IMR-90 (cell line): ENCODE results near the gene MPL. TPM values are rescaled to one million over a fixed set of nuclear protein-coding genes. Genes with fewer than 3 reads are reported as not detected.
A peak's percentile ranks its signal among the peaks of the same experiment; 100 is the strongest.

Source experiments
- ATAC-seq: fragments of 200-7000 bp; cut with Tn5 transposase; 2 replicates; pipeline ENCODE4 v1.9.1; 2020; ENCODE audit warnings: low read depth, mild to moderate bottlenecking, moderate library complexity
- BruUV-seq: library from RNA; stranded (reverse); fragments of 400-500 nt; replicated peaks from 2 replicates; lab custom pipeline; 2021; lab: Mats Ljungman, UMichigan
- CTCF ChIA-PET: fragments of 300-600 bp; formaldehyde crosslinking; extraction: SDS; loops from one replicate; lab custom pipeline; 2021; ENCODE audit warnings: antibody characterized with exemption; lab: Yijun Ruan, JAX
- POLR2A ChIA-PET: fragments of 300-600 bp; sonication (Branson Sonifier 250); formaldehyde crosslinking; loops from one replicate; lab custom pipeline; 2022; ENCODE audit warnings: antibody characterized with exemption; ENCODE audit not compliant: unreplicated experiment; lab: Charles Lee
- DNase-seq: peaks from one replicate; pipeline ENCODE4 v3.0.0; 2013
- H2AFZ ChIP-seq: replicated peaks from 2 replicates; pipeline ENCODE3; 2013; ENCODE audit warnings: low read length, mild to moderate bottlenecking; ENCODE audit not compliant: poor library complexity
- H2AK5ac ChIP-seq: 2 replicates; pipeline ENCODE4 v1.6.1; 2013; ENCODE audit warnings: low read depth, low read length, inconsistent platforms
- H2AK9ac ChIP-seq: replicated peaks from 2 replicates; pipeline ENCODE3; 2013; ENCODE audit warnings: mild to moderate bottlenecking, low read depth, low read length, moderate library complexity; ENCODE audit not compliant: poor library complexity
- H2BK120ac ChIP-seq: 2 replicates; pipeline ENCODE4 v1.6.1; 2013; ENCODE audit warnings: low read depth, low read length, inconsistent platforms
- H2BK15ac ChIP-seq: 3 replicates; pipeline ENCODE4 v1.6.1; 2013; ENCODE audit warnings: low read depth, low read length, inconsistent platforms
- H2BK20ac ChIP-seq: 2 replicates; pipeline ENCODE4 v1.6.1; 2013; ENCODE audit warnings: low read depth, mild to moderate bottlenecking, inconsistent platforms, low read length, moderate library complexity
- H2BK5ac ChIP-seq: 2 replicates; pipeline ENCODE4 v1.6.1; 2013; ENCODE audit warnings: mild to moderate bottlenecking, low read depth, low read length, inconsistent platforms; ENCODE audit not compliant: poor library complexity, severe bottlenecking
- H3K14ac ChIP-seq: replicated peaks from 2 replicates; pipeline ENCODE4 v1.6.1; 2013; ENCODE audit warnings: low read depth, low read length, inconsistent platforms
- H3K18ac ChIP-seq: 2 replicates; pipeline ENCODE4 v1.6.1; 2013; ENCODE audit warnings: low read depth, low read length, control low read depth
- H3K23ac ChIP-seq: 2 replicates; pipeline ENCODE4 v1.6.1; 2013; ENCODE audit warnings: low read depth, low read length, inconsistent platforms
- H3K27ac ChIP-seq: 2 replicates; pipeline ENCODE4 v1.5.1; 2013; ENCODE audit warnings: mild to moderate bottlenecking, control low read depth, low read length; ENCODE audit not compliant: insufficient read depth
- H3K27me3 ChIP-seq: 2 replicates; pipeline ENCODE4 v1.6.1; 2013; ENCODE audit warnings: low read length; ENCODE audit not compliant: control insufficient read depth, insufficient read depth
- H3K36me3 ChIP-seq: 2 replicates; pipeline ENCODE4 v1.6.1; 2013; ENCODE audit warnings: low read length, mixed read lengths; ENCODE audit not compliant: control insufficient read depth, insufficient read depth
- H3K4ac ChIP-seq: 2 replicates; pipeline ENCODE4 v1.6.1; 2013; ENCODE audit warnings: low read depth, low read length, inconsistent platforms
- H3K4me1 ChIP-seq: 2 replicates; pipeline ENCODE4 v1.6.1; 2013; ENCODE audit warnings: low read length, mixed read lengths; ENCODE audit not compliant: control insufficient read depth, insufficient read depth
- H3K4me2 ChIP-seq: 2 replicates; pipeline ENCODE4 v1.6.1; 2013; ENCODE audit warnings: low read depth, mild to moderate bottlenecking, control low read depth, low read length, moderate library complexity
- H3K4me3 ChIP-seq: 2 replicates; pipeline ENCODE4 v1.5.1; 2013; ENCODE audit warnings: low read depth, mild to moderate bottlenecking, control low read depth, low read length, moderate library complexity; ENCODE audit not compliant: insufficient read depth
- H3K56ac ChIP-seq: 2 replicates; pipeline ENCODE4 v1.6.1; 2013; ENCODE audit warnings: low read length, inconsistent platforms; ENCODE audit not compliant: insufficient read depth; ENCODE audit errors: extremely low read depth
- H3K79me1 ChIP-seq, 2 experiments: 2 replicates each; pipeline ENCODE4 v1.6.1; 2013; ENCODE audit warnings: low read length in 2 of 2, inconsistent platforms in 1 of 2, low read depth in 1 of 2
- H3K9ac ChIP-seq: 2 replicates; pipeline ENCODE4 v1.6.1; 2013; ENCODE audit warnings: low read depth, low read length, control low read depth
- H3K9me1 ChIP-seq: 2 replicates; pipeline ENCODE4 v1.6.1; 2013; ENCODE audit warnings: low read length, inconsistent platforms; ENCODE audit not compliant: insufficient read depth
- H3K9me3 ChIP-seq: 2 replicates; pipeline ENCODE4 v1.6.1; 2013; ENCODE audit warnings: low read length; ENCODE audit not compliant: control insufficient read depth, insufficient read depth
- H4K20me1 ChIP-seq: 2 replicates; pipeline ENCODE4 v1.6.1; 2013; ENCODE audit warnings: low read length, inconsistent platforms; ENCODE audit not compliant: insufficient read depth
- H4K5ac ChIP-seq: 2 replicates; pipeline ENCODE4 v1.6.1; 2013; ENCODE audit warnings: mild to moderate bottlenecking, low read depth, low read length, control low read depth
- H4K8ac ChIP-seq, 2 experiments: 2 replicates each; pipeline ENCODE4 v1.6.1; 2013; ENCODE audit warnings: low read depth in 2 of 2, low read length in 2 of 2, control low read depth in 1 of 2, inconsistent platforms in 1 of 2
- H4K91ac ChIP-seq: 2 replicates; pipeline ENCODE4 v1.6.1; 2013; ENCODE audit warnings: low read depth, low read length, inconsistent platforms; ENCODE audit not compliant: insufficient read depth
- BHLHE40 ChIP-seq: fragments of 150-350 bp; IDR thresholded peaks from 2 replicates; pipeline ENCODE4 v1.6.1; 2016; ENCODE audit warnings: mild to moderate bottlenecking, low read depth, low read length
- CEBPB ChIP-seq: IDR thresholded peaks from 2 replicates; pipeline ENCODE4 v1.6.1; 2012; ENCODE audit warnings: low read depth, low read length, improper control_type of control experiment
- FOS ChIP-seq: fragments of 150-350 bp; IDR thresholded peaks from 2 replicates; pipeline ENCODE4 v1.6.1; 2016; ENCODE audit warnings: low read depth, low read length
- MAZ ChIP-seq: IDR thresholded peaks from 2 replicates; pipeline ENCODE4 v1.6.1; 2012; ENCODE audit warnings: low read depth, mild to moderate bottlenecking, low read length, improper control_type of control experiment, moderate library complexity, borderline replicate concordance
- MXI1 ChIP-seq: IDR thresholded peaks from 2 replicates; pipeline ENCODE4 v1.6.1; 2012; ENCODE audit warnings: low read depth, mild to moderate bottlenecking, low read length, moderate library complexity, borderline replicate concordance
- NFE2L2 ChIP-seq: fragments of 150-350 bp; IDR thresholded peaks from 2 replicates; pipeline ENCODE4 v1.6.1; 2016; ENCODE audit warnings: low read depth, mild to moderate bottlenecking, low read length
- SMC3 ChIP-seq: fragments of 150-350 bp; IDR thresholded peaks from 2 replicates; pipeline ENCODE4 v1.6.1; 2016; ENCODE audit warnings: low read depth, mild to moderate bottlenecking, antibody characterized with exemption, low read length, moderate library complexity
- WGBS, 2 experiments: methylation state at CpG; one replicate each; pipeline versions ENCODE4 v1.1.5 to v1.1.7; 2013; ENCODE audit warnings: missing lambda C conversion rate in 2 of 2; ENCODE audit not compliant: insufficient read length in 1 of 2; ENCODE audit errors: extremely low coverage in 2 of 2; 5-methylcytosine and 5-hydroxymethylcytosine counted together
- dilution Hi-C: fragments of 300-500 bp; cut with HindIII; formaldehyde crosslinking; loops from one replicate; pipeline ENCODE4 v1.14.3; 2018; ENCODE audit warnings: low sequenced_read_pairs; ENCODE audit not compliant: unreplicated experiment
- in situ Hi-C: fragments of 300-500 bp; cut with MboI; formaldehyde crosslinking; loops from 3 replicates; pipeline ENCODE4 v1.14.3; 2019; ENCODE audit warnings: low sequenced_read_pairs, inconsistent platforms, mixed read lengths
- intact Hi-C: fragments of 100-400 bp; cut with micrococcal nuclease; formaldehyde crosslinking; loops from 2 replicates; pipeline ENCODE4 v1.10.0; 2022
- polyA plus RNA-seq, 3 experiments: library from polyadenylated mRNA; depleted of rRNA; stranded (reverse); fragments of >200 nt; gene quantifications; 2 replicates each; pipeline ENCODE4 v1.2.3, GENCODE V29; 2012; ENCODE audit warnings: low replicate concordance in 1 of 3
- total RNA-seq: library from RNA; depleted of rRNA; stranded (reverse); fragments of >200 nt; gene quantifications from 2 replicates; pipeline ENCODE4 v1.2.3, GENCODE V29; 2012
- TF ChIP-seq, protein P1 (sequence below): fragments of 150-350 bp; IDR thresholded peaks from 2 replicates; pipeline ENCODE4 v1.6.1; 2017; ENCODE audit warnings: mild to moderate bottlenecking, antibody characterized with exemption, low read length, low read depth
- TF ChIP-seq, protein P2 (sequence below): fragments of 150-350 bp; IDR thresholded peaks from 2 replicates; pipeline ENCODE4 v1.6.1; 2016; ENCODE audit warnings: low read depth, mild to moderate bottlenecking, low read length, moderate library complexity, borderline replicate concordance

MPL gene
- total and polyA plus RNA-seq, 2 of the 4 experiments (the other 2 are of a cell fraction) = 0.12 TPM; not detected in 1

DNA sequence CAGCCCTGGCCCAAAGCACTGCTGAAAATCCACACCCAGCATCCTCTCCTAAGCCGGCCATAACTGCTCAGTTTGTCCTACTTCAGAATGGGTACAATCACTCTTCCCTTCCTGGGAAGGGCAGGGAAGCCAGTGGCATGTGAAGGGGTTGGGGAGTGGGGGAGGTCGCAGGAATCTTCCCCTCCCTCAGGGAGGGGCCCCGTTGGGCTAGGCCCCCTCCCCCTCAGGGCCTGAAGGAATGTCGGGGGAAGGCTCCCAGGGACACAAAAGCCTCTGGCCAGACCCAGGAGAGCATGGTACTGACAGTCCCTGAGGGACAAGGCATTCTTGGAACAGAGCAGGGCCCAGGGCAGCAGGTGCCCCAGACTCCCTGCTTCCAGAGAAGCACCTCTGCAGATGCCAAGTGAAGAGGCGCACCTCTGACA, 29.0 kb downstream of the MPL start:
- peak overlapping the region; percentile 91 for H2BK5ac ChIP-seq
- H2AK5ac ChIP-seq = peak overlapping the region; percentile 99
- H3K27ac ChIP-seq = peak overlapping the region; percentile 93
- 0 out of 2 replicates have a peak overlapping the region, but pooled peaks have one; percentile 68 for H2BK120ac ChIP-seq
- H4K5ac ChIP-seq = peak overlapping the region; percentile 31
- H3K4me3 ChIP-seq = peak overlapping the region; percentile 80
- DNase-seq = no peak
- peak overlapping the region; percentile 99 for H3K4ac ChIP-seq
- ChIA-PET POLR2A (no interaction called here), CTCF (no interaction called here)
- H3K9ac ChIP-seq = peak overlapping the region; percentile 90
- peaks cover 24 to 74% of the 10 kb centered on the region in 2 experiments for H3K79me1 ChIP-seq
- peak overlapping the region; percentile 99; the same call in 1 of the 2 replicates for H3K56ac ChIP-seq
- in situ Hi-C loops (no loop called here), intact Hi-C loops (no loop called here), dilution Hi-C loops (no loop called here)
- ATAC-seq = no peak
- H2BK20ac ChIP-seq = no peak overlapping the region
- no peak overlapping the region for H3K18ac ChIP-seq
- H3K4me1 ChIP-seq = peaks cover 13% of the 10 kb centered on the region
- TF ChIP-seq MXI1 (no peak), CEBPB (no peak), NFE2L2 (no peak), SMC3 (no peak), FOS (no peak), MAZ (no peak), BHLHE40 (no peak)
- TF ChIP-seq, protein P1, sequence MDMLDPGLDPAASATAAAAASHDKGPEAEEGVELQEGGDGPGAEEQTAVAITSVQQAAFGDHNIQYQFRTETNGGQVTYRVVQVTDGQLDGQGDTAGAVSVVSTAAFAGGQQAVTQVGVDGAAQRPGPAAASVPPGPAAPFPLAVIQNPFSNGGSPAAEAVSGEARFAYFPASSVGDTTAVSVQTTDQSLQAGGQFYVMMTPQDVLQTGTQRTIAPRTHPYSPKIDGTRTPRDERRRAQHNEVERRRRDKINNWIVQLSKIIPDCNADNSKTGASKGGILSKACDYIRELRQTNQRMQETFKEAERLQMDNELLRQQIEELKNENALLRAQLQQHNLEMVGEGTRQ = no peak
- TF ChIP-seq, protein P2, sequence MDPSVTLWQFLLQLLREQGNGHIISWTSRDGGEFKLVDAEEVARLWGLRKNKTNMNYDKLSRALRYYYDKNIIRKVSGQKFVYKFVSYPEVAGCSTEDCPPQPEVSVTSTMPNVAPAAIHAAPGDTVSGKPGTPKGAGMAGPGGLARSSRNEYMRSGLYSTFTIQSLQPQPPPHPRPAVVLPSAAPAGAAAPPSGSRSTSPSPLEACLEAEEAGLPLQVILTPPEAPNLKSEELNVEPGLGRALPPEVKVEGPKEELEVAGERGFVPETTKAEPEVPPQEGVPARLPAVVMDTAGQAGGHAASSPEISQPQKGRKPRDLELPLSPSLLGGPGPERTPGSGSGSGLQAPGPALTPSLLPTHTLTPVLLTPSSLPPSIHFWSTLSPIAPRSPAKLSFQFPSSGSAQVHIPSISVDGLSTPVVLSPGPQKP = no peak
- peaks cover 10% of the 10 kb centered on the region; the same call in 1 of the 2 replicates for H3K9me1 ChIP-seq
- H3K14ac ChIP-seq = peak overlapping the region; percentile 99
- H3K4me2 ChIP-seq = peak overlapping the region; percentile 87
- H3K9me3 ChIP-seq = no peaks in the 10 kb centered on the region
- no peaks in the 10 kb centered on the region for H3K27me3 ChIP-seq
- H2AFZ ChIP-seq = peak overlapping the region; percentile 98
- no CpG with 5 or more reads among the region's 5 CpGs for WGBS, 2 experiments
- H2AK9ac ChIP-seq = peak overlapping the region; percentile 100
- H3K36me3 ChIP-seq = peaks cover 36% of the 10 kb centered on the region
- H3K23ac ChIP-seq = peak overlapping the region; percentile 97
- no peak overlapping the region for H2BK15ac ChIP-seq
- peak overlapping the region; percentile 90 to 97 for H4K8ac ChIP-seq
- H4K20me1 ChIP-seq = peaks cover 23% of the 10 kb centered on the region
- BruUV-seq = no TSS peak
- H4K91ac ChIP-seq = peak overlapping the region; percentile 93
